Measurements from ENCODE around the gene SLC9B1.

Gene SLC9B1, protein sequence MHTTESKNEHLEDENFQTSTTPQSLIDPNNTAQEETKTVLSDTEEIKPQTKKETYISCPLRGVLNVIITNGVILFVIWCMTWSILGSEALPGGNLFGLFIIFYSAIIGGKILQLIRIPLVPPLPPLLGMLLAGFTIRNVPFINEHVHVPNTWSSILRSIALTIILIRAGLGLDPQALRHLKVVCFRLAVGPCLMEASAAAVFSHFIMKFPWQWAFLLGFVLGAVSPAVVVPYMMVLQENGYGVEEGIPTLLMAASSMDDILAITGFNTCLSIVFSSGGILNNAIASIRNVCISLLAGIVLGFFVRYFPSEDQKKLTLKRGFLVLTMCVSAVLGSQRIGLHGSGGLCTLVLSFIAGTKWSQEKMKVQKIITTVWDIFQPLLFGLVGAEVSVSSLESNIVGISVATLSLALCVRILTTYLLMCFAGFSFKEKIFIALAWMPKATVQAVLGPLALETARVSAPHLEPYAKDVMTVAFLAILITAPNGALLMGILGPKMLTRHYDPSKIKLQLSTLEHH

DNA sequence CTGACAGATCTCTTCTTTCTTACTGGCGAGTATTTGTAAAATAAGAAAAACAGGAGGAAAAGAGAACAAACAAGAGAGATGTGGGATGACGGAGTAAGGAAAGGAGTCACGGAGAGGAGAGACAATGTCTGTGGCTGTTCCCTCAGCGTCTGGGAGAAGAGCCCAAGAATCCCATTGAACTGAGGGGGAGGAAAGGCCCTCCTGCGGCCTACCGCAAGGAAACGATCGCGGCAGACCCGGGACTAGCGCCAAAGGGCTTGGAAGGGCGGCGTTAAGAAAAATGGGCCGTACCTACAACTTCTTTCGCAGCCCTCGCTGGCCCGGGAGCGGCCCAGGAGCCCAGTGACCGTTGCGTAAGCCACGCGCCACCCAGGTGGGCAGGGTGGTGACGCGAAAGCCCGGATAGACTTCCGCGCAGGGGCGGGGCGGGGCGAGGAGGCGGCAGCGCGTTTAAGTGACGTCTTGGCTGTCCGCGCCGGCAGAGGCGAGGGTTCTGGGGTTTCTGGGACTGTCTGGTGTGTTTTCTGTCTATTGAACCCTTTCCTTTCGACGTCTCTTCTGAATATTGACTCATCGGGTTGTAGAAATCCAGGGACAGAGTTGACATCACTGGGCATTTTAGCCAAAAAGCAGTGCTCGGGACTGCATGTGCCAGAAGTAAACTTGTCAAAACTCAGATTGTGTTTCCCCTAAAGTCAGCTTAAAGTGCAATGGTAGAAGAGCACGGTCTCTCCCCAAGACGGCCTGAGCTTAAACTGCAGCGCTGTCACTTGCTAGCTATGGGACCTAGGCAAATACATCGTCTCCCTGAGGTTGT is at the start of gene SLC9B1:
SLC9B1 (minus strand) TSS at position 398 of the 817 bp plus-strand sequence. CDS start 27,994 bp downstream, outside the sequence.
- peak; percentile 93 for DNase-seq (ENCODE audit: low spot score)

DNA sequence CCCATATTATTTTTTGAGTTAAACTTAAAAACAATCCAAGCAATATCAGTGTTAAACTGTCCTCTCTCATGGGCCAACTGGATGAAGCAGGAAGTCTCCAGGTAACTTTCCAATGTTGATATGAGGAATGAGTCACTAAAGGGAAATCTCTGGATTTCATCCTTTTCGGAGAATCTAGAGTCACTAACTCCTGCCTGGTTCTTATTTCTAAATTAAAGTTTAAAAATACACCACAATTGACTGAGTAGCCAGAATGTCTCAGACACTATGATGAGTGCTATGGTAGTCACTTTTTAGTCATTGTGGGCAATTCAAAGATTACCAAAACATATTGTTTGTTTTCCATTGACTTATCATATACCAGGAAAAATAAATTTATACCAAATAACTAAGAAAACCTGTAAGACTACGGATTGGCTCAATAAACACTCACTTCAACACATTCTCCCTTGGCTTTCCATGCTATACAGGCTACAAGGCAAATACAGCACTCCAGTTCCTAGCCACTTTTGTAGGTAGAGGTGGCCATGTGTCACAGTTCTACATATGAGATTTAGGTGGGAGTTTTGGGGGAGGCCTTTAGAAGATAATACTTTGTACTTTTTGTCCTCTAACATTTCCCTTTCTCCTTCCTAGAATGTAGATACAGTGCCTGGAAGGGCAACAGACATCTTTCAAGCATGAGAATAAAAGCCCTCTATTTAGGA is 48.5 kb upstream of the SLC9B1 start:
- no peak for DNase-seq (ENCODE audit: low spot score)

DNA sequence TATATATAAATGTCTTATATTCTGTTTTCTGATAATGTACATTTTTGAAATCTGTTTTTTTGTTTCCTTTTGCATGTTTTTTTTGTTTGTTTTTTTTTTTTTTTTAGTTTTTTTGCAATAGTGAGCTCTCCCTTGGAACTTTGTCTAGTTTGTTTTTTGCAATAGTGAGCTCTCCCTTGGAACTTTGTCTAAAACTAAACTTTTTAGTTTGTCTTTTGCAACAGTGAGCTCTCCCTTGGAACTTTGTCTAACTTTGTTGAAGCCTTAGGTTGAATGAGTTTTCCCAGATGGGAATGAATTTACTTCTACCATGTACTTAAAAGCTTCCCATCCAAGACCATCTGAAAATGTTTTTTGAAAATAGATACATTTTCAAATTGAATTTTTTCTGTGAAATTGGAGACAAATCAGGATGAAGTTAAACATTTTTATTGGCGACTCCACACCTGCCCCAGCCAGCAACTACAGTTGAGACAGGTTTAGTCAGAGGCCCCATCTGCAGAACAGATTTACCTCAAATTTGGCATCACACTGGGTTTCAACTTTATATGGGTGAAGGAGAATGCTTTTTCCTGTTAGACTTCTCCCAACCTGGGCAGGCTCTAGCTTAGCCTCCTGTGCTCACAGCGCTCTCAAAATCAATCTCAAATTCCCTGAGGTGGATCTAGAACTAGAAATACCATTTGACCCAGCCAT is 41.1 kb upstream of the SLC9B1 start:
- DNase-seq (ENCODE audit: low spot score): no peak

DNA sequence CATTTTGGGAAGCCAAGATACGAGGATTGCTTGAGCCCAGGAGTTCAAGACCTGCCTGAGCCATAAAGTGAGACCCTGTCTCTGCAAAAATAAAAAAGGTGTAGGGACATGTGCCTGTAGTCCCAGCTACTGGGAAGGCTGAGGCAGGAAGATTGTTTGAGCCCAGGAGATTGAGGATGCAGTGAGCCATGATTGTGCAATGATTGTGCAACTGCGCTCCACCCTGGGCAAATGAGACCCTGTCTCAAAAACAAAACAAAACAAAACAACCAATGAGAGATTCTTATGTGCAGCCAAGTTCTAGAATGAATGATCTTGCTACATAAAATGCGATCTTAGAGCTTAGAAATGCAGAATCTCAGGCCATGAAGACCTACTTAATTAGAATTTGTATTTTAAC is 34.5 kb upstream of the SLC9B1 start:
- no peak for DNase-seq (ENCODE audit: low spot score)

DNA sequence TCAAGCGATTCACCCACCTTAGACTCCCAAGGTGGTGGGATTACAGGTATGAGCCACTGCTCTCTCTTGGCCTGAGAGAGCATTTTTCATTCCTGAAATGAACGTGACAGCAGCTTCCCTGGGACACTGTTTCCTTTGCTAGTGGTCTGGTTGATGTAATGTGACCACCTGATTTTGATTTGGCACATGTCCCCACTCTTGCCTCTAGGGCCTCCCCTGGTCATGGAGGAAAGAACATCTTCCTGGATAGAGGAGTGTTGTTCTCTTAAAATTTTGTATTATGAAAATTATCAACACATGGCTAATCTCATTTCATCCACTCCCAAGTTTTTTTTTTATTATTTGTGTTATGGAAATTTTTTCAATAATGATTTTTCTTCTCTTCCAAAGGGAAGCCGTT is 33.3 kb upstream of the SLC9B1 start:
- DNase-seq (ENCODE audit: low spot score): no peak

DNA sequence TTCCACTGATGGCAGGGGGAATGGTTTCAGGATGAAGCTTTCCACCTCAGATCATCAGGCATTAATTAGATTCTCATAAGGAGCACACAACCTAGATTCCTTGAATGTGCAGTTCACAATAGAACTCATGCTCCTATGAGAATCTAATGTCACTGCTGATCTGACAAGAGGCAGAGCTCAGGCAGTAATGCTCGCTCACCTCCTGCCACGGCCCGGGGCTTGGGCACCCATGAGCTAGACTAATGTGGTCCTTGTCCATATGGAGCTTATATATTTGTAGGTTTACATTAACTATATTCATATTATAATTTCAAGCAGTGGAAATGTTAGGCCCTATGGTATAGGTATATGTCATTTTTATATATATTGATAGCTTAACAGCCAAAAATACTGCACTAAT is 32.6 kb upstream of the SLC9B1 start:
- no peak for DNase-seq (ENCODE audit: low spot score)

DNA sequence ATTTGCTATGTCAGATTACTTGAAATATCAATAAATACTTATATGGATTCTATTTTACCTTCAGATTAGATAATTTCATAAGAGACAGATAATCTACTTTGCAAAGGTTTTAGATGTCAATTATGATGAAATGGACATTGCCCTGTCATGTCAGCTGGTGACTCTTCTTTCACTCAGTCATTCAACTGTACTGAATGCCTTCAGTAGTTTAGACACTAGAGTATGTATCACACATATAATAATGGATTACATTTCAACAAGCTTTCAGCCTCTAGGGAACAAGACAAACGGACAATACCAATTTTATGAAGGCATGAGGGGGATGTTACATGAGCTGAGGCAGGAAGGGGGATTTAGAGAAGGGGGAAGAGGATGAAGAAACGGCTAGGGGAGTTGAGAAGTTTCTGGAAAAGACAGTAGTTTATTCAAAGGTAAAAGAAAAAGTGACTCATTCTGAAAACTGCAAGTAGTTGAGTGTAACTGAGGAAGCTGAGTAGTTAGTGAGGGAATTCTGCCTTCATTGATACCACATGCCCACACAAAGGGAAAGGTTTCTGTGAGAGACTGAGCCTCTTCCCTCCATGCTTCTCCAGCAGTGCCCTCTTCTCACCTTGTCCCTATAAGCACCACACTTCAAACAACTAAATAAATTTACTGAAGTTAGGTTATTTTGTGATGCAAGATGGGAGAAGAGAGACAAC is 31.4 kb upstream of the SLC9B1 start:
- DNase-seq (ENCODE audit: low spot score): no peak

DNA sequence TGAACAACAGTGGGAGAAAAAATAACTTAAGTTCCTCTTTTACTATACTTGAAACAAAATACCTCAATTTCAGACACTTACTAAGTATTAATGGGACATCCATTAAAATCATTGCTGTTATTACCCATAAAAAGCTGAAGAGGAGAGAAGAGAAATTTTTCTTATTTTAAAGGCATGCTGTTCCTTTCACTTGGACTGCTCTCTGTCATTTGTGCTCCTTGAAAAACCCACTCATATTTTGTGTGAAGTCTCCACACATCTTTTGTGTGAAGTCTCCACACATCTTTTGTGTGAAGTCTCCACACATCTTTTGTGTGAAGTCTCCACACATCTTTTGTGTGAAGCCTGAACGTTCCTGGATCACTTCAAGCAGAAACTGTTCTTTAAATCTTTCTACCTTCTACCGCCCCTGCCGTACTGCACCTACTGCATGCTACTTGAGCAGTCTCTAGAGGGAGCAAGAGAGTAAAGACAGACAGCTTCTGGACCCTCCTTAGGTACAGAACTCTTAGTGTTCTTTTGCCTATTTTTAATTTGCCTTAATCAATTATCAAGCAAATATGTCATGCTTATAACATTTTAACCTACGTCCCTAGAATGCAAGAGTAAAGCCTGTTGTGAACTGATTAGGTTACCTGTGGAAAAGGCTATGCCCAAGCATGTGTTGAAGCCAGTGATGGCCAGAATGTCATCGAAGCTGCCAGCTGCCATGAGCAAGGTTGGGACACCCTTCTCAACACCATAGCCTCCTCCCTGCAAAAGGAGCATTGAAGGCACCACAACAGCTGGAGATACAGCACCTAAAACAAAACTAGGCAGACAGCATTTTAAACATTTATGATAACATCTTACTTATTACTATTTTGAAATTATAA is 27.1 kb upstream of the SLC9B1 start:
- peak; percentile 11 for DNase-seq (ENCODE audit: low spot score)

DNA sequence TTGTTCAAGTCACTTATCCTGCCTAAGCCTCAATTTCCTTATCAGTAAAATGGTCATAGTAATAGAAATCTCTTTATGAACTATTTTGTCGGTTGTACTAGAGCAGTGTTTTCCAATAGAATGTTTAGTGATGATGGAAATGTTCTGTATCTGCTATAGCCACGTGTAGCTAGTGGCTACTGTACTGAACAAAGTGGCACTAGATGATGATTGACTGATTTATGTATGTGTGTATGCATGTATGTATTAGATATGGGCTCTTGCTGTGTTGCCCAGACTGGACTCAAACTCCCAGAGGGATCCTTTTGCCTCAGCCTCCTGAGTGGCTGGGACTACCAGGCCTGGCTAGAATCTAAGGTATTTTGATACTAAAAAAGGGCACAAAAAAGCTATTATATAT is 24.7 kb upstream of the SLC9B1 start:
- DNase-seq (ENCODE audit: low spot score): no peak

DNA sequence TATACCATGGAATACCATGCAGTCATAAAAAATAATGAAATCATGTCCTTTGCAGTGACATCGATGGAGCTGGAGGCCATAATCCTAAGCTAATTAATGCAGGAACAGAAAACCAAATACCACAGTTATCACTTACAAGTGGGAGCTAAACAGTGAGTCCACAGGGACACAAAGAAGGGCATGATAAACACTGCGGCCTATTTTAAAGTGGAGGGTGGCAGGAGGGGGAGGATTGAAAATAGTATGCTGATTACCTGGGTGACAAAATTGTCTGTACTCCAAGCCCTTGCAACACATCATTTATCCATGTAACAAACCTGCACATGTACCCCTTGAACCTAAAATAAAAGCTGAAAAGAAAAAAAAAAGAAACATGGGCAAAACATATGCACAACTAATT is 16.7 kb upstream of the SLC9B1 start:
- no peak for DNase-seq (ENCODE audit: low spot score)

DNA sequence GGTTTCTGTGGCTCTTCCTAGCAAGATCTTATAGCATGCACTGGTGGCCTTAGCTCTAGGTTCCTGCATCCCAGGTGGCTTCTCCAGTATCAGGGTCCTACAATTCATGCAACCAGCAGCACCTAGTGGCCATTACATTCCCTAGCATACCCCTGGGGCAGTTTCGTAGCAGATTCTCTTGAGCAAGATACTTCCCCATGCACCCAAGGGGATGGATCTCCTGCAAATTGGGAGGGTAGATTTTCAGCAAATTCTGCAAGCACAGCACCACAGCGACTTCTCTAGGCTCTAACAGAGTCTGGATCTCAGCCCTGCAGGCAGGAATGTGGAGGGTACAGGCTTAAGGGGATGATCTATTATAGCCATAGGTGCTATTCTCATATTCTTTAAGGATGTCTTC is 13.1 kb upstream of the SLC9B1 start:
- DNase-seq (ENCODE audit: low spot score): no peak

DNA sequence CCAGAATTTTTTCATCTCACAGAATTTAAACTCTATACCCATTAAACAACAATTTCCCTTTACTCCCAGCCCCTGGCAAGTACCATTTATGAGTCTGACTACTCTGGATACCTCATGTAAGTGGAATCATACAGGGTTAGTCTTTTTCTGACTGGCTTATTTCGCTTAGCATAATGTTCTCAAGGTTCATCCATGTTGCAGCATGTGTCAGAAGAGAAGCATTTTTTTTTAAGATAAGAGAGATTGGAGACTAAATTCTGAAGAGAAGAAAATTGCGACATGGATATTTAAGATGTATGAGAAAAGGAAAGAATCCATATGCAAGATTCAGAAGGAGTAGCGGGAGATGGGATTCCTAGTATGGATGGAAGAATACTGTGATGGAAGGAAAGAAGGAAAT is 11.3 kb upstream of the SLC9B1 start:
- DNase-seq (ENCODE audit: low spot score): no peak

DNA sequence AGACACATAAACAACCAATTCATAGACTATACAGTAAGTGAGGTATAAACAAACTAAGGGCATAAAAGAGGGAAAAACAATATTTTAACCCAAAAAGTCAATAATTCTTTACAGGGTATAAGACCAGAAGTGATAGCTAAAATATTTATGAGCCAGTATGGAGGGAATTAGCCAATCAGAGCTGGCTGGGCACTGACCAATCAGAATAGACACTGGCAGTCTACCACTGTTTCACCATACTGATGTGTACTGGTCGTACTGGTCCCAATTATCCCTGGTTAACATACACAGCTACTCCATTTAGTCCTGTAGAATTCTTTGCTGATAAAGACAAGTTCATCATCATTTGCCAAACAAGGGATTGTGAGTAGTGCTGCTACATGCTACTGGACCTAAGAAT is 9.8 kb upstream of the SLC9B1 start:
- DNase-seq (ENCODE audit: low spot score): no peak

DNA sequence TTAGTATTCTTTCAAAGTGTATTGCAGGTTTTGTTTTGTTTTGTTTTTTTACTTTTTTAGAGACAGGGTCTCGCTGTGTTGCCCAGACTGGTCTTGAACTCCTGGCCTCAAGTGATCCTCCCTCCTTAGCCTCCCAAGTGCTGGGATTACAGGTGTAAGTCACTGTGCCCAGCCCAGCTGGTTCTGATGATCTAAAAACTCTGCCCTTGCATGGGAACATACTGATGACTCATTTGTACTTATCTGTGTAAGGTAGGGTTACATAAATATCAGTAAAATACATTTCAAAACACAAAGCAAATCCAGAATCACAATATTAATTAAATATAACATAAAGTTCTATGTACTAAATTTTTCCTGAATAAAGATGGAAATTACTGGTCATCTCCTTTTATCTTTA is 7.4 kb upstream of the SLC9B1 start:
- DNase-seq (ENCODE audit: low spot score): no peak

DNA sequence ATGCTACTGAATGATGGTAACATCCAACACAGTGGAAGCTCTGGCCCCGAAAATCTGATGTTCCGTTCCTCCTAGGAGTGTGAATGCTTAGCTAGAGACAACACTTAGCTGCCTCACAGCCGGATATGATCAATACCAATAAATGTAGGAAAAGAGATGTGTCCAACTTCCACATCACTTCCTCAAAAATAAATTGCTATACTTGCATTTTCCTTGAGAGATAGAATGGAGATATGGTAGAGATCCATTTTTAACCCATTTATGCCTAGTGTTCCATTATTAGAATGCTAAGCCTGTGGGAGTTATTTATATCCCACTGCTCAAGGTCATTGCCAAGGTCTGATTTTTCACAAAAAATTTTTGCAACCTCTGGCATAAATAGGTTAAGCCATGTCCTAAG is 5.5 kb upstream of the SLC9B1 start:
- no peak for DNase-seq (ENCODE audit: low spot score)

DNA sequence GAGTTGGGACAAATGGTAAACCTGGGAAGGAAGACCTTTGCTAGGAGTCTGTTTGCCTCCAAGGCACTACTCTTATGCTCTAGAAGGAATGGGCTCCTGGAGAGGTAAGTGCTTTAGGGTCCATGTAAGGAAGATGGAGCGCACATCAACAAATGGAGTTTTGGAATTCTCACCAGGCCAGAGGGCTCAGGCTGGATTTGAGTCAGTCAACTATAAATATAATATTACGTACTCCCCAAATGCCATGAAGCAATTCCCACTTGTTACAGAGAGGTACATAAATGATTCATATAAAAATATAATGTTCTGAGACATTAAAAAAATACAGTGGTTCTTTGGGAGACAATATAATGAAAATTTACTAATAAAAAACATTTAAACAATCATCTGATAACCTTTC is 1.6 kb upstream of the SLC9B1 start:
- no peak for DNase-seq (ENCODE audit: low spot score)

DNA sequence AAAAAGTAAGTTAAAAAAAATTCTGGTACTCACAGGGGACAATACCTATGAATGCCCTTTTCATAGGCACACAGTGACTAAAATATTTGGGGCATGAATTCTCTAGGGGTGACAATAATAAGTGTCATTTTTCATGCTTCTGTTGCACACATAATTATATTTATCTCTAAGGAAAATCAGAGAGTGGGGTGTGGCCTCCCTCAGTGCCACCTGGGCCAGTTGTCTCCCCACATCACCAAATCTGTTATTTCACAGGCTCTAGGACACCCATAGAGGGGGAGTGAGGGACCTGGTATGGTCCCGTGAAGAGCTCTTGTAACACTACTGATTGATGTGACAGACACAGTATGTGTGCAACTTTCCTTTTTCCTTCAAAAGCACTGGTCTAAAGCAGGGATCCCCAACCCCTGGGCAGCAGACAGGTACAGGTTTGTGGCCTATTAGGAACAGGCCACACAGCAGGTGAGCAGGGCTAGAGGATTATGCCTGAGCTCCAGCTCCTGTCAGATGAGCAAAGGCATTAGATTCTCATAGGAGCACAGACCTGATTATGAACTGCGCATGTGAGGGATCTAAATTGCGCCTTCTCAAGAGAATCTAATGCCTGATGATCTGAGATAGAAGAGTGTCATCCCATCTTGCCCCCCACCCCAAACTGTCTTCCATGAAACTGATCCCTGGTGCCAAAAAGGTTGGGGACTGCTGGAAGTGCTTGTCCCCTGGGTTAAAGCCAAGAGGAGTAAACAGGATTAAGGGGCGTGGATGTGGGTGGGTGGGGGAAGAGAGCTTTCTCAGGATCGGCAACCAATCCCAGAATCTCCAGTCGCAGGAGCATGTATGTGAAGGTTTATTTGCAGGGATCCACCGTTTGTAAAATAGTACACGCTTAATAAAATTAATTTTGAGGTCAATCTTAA is 856 bp downstream of the SLC9B1 start:
- peak; percentile 58 for DNase-seq (ENCODE audit: low spot score)

DNA sequence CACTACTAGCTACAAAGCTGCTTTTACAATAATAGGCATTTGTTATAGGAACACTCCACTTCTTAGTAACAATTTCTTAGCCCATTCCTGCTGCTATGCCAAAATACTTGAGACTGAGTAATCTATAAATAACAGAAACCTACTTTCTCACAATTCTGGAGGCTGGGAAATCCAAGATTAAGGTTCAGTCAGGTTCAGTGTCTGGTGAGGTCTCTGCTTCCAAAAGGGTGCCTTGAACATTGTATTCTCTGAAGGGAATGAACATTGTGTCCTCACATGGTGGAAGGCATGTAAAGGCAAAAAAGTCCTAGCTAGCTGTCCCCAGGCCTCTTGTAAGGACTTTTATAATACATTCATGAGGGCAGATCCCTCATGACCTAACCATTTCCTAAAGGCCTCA is 7.0 kb downstream of the SLC9B1 start:
- no peak for DNase-seq (ENCODE audit: low spot score)

DNA sequence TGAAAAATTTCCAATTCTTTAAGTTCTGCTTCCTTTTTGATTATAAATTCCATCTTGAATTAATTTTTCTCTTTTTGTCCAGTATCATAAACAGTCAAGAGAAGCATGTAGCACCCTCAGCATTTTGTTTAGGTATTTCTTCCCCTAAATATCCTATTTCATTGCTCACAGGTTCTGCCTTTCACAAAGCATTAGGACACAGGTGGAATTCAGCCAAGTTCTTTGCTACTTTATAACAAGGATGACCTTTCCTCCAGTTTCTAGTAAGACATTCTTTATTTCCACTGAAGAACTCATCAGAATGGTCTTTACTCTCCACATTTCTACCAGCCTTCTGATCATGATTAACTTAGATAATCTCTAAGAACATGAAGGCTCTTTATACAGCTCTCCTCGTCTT is 7.4 kb downstream of the SLC9B1 start:
- peak; percentile 56 for DNase-seq (ENCODE audit: low spot score)

Data from LoVo (cell line).